NCI-H2227 (cell line): Measurements from ENCODE around the gene MLLT11.
A peak's percentile ranks its signal among the peaks of the same experiment; 100 is the strongest.

Source experiments
- DNase-seq: peaks from one replicate; lab custom pipeline; 2025; ENCODE audit not compliant: unreplicated experiment; lab: John Stamatoyannopoulos, UW

The MLLT11 gene, protein sequence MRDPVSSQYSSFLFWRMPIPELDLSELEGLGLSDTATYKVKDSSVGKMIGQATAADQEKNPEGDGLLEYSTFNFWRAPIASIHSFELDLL

DNA sequence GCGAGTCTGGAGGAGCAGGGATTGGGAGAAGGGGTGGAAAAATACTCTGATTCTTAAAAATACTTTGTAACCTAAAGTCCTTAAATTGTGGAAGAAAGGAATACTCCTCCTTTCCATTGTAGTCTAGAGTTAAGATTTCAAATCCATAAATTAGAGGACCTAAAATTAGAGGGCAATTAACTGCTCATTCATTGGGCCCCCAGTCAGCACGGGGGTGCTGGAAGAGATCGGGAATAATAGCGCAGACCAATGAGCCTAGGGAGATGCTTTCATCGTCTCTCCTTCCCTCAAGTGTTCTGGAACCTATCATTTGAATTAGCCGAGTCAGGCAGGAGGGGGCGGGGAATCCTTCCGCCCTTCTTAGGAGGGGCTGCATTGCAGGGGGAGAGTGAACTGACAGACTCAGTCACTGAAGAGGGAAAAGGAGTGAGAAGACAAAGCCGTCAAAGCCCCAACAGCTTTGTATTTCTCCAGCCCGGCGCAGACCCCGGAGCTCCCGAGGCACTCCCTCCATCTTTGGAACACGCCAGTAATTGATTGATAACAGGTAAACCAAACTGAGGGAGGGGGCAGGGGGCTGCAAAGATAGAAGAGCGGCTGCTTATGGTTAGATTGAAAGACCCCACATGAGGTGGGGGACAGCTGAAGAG, at the start of gene MLLT11:
Gene MLLT11, plus strand, starts transcription at position 391 of the 650 bp plus-strand sequence. CDS start 6,828 bp downstream, outside the sequence.
- peak; percentile 96 for DNase-seq

DNA sequence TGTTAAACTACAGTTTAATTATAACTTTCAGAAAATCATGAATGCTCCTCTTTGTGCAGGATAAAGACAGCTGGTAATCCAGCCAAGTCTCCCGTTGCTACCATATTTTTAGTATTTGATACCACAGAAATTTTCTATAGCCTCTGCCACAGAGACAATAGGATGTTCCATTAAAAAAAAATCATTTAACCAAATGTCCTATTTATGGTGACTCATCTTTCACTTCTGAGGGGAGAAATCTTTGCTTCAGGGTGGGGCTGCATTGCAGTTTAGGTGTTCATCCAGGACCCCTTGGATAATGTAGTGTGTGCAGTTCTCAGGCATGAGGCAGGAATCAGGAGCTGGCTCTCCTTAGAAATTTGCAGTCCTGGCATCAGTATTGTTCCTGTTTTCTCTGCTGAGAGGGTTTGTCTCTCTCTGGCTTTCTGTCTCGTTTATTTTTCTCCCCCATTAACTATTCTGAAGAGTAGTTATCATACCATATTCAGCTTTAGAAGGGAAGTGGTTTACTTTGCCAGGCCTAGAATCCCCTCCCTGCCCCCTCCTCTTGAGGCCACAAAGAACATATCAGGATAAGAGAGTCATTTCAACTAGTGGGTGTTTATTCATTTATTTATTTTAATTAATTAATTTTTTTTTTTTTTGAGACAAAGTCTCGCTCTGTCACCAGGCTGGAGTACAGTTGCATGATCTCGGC, 48.9 kb upstream of the MLLT11 start:
- peak; percentile 46 for DNase-seq

DNA sequence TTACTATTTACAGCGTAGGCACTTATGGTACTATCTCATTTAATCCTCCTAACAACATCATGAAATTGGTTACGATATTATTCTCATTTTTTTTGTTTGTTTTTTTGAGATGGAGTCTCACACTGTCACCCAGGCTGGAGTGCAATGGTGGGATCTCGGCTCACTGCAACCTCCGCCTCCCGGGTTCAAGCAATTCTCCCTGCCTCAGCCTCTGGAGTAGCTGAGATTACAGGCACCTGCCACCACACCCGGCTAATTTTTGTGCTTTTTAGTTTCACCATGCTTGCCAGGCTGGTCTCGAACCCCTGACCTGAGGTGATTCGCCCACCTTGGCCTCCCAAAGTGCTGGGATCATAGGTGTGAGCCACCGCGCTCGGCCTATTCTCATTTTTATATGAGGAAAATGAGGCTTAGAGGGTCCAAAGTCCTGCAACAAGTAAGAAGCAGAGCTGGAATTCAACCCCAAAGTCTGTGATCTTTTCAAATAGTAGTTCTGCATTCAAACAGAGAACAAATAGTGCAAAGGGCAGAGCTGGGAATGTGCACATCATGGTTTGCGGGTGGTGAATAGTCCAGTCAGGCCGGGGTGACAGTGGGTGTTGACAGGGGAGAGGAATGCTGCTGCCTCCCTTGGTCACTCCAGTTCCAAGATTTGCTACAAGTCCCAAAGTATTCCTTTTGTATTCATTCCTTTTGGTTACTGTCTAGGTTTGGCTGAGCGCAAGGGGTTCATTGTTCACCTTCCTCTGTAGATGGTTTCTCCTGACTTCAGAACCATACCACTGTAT, 47.3 kb upstream of the MLLT11 start:
- no peak for DNase-seq

DNA sequence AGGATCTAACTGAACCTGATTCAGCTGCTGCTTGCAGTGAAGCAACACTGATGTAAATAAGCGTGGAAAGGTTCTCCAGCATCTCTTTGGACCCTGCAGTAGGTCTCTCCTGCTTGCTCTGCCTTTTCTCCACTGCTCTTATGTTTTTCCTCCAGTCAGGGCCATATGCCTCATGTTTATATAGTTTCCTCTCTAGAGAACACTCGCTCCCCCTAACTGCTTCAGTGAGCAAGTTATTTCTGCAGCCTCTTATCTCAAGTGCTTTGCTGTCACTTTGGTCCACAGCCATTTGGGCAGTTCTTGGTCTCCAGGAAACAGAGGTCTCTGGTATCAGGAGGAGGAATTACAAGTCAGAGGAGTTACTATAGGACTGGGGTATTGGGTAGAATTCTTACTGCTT, 46.7 kb upstream of the MLLT11 start:
- DNase-seq: peak; percentile 49

DNA sequence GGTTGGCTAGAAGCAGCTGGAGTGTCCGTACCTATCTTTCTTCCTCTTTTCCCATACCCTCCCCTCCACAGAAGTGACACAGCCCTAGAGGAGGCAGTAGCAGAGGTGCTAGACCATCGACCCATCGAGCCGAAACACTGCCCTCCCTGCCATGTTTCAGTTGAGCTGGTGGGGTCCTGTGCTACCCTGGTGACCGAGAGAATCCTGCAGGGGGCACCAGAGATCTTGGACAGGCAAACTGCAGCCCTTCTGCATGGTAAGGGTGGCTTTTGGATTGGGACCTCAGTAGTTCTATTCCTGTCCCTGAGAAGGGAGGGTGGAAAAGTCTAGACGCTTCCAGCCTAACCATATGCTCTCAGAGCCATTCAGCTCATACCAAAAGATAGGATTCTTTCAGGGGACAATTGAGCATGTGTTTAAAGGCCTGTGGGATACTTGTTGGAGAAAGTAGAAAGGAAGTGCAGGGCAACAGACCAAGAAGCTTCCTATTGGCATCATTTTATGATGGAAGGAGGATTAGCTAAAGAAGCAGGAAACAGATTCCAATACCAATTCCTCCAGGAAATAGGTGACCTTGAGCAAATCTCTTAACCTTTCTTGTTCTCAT, 35.6 kb upstream of the MLLT11 start:
- peak; percentile 82 for DNase-seq

DNA sequence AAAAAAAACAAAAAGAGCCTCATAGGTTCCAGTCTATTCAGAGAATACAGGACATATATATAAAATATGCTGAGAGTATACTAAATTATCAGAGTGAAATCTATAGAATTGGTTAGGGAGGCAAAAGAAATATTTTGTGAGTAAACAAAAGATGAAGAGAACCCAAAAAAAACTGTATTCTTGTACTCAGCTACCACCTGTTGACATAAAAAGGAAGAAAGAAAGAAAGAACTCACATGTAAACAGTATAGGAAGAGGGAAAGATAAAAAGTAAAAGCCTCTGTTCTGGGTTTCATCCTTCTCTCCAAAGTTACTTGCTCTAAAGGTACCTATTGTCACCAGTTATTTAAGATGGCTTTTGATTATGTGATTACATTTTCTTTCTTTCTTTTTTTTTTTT, 33.7 kb upstream of the MLLT11 start:
- DNase-seq: no peak

DNA sequence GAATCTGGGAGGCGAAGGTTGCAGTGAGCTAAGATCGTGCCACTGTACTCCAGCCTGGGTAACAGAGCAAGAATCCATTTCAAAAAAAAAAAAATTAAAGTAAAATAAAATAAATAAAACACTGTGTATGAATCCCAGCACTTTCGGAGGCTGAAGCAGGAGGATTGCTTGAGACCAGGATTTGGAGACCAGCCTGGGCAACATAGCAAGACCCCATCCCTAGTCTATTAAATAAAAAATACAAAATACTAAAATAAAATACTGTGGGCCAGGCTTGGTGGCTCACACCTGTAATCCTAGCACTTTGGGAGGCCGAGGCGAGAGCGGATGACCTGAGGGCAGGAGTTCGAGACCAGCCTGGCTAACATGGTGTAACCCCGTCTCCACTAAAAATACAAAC, 28.0 kb upstream of the MLLT11 start:
- DNase-seq: no peak

DNA sequence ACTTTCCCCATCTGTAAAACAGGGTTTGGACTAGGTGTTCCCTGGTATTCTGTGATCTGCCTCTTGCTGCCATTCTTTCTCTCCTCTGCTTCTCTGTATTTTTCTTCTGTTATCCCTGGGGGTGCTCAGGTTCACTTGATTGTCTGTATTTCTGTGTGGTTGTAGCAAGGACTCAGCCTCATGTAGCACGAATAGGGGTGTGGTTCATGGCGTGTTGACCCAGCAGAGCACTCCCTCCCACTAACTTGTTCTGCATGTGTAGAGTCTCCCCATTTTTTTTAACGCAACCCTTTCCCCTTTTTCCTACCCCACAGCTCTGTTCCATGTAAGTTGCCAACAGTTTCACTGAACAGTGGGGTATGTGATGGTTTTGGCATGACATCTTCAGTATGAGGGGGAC, 25.0 kb upstream of the MLLT11 start:
- no peak for DNase-seq

DNA sequence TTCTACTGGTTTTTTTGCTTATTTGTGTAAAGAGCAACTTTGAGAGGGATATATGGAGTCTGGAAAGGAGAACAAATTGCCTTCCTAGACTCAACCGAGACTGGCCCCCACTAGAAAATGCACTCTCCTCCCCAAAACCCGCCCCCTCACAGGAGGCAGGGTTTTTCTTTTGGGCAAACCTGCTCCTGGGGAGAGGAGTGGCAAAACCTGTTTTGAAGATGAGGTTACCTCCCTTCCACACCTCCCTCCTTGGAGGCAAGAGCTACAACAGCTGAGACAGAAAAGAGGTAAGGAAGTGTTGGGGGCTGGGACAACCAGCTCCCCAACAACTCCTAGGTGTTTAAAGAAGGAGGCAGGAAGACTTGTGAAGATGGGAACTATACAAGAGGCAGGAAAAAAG, 23.8 kb upstream of the MLLT11 start, which contains the start of gene BNIPL:
Gene BNIPL, plus strand, starts transcription at position 231 of the 400 bp plus-strand sequence. Its CDS starts 140 bp downstream, at position 371.
- DNase-seq: no peak

DNA sequence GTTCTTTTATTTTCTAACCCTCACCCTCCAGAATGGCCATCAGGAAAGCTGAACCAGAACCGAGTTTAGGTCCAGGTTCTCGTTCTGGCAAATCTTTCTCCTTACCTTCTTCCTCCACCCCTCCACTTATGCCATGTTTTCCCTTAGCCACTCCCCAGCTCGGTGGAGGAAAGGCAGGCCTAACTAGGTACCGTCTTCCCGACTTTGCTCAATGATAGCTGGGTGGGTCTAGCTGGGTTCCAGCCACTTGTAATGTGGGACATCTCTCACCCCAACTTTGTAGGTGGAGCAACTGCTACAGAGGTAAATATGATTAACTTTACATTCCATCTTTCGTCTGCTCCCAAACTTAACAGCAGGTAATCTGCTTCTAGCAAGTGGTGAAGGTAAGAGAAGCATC, 23.2 kb upstream of the MLLT11 start:
- DNase-seq: no peak

DNA sequence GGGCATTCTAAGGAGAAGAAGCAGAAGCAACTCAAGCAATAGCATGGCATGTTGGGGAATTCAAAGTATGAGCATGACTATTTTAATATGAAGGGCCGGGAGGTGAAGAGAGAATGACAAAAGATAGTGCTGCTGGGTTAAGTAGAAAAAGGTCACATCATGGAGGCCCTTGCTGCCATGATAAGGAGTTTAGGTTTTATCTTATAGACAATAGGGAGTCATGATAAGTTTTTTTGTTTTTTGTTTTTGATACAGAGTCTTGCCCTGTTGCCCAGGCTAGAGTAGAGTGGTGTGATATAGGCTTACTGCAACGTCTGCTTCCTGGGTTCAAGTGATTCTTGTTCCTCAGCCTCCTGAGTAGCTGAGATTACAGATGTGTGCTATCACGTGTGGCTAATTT, 20.7 kb upstream of the MLLT11 start:
- no peak for DNase-seq

DNA sequence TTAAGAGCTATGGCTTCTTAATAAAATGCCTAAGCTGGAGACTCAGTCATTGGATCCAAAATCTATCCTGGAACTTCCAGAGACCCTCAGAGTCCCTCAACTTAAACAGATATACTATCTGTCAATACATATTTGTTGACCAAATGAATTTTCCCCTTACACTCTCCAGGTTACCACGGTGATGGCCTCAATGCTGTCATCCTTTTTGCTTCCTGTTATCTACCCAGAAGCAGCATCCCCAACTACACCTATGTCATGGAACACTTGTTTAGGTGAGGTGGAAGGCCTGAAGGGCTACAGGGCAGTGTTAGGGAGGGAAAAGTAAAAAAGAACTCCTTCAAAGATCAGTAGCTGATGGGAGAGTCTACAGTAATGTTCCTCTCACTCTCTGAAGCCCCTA, 17.0 kb upstream of the MLLT11 start:
- no peak for DNase-seq

DNA sequence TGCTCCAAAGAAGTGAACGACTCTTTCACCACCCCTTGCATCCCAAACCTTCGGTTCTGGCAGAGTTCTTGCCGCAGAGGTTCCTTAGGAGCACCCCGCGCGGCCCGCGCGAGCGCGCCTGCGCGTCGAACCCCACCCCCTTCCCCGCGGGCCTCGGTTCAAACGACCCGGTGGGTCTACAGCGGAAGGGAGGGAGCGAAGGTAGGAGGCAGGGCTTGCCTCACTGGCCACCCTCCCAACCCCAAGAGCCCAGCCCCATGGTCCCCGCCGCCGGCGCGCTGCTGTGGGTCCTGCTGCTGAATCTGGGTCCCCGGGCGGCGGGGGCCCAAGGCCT, 12.6 kb upstream of the MLLT11 start, which contains the start of gene C1orf56:
Gene C1orf56, plus strand, starts transcription at position 161 of the 334 bp plus-strand sequence. Its CDS starts 97 bp downstream, at position 258.
- peak; percentile 89 for DNase-seq

DNA sequence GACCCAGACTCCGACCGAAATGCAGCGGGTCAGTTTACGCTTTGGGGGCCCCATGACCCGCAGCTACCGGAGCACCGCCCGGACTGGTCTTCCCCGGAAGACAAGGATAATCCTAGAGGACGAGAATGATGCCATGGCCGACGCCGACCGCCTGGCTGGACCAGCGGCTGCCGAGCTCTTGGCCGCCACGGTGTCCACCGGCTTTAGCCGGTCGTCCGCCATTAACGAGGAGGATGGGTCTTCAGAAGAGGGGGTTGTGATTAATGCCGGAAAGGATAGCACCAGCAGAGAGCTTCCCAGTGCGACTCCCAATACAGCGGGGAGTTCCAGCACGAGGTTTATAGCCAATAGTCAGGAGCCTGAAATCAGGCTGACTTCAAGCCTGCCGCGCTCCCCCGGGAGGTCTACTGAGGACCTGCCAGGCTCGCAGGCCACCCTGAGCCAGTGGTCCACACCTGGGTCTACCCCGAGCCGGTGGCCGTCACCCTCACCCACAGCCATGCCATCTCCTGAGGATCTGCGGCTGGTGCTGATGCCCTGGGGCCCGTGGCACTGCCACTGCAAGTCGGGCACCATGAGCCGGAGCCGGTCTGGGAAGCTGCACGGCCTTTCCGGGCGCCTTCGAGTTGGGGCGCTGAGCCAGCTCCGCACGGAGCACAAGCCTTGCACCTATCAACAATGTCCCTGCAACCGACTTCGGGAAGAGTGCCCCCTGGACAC, 12.1 kb upstream of the MLLT11 start:
- peak; percentile 76 for DNase-seq

DNA sequence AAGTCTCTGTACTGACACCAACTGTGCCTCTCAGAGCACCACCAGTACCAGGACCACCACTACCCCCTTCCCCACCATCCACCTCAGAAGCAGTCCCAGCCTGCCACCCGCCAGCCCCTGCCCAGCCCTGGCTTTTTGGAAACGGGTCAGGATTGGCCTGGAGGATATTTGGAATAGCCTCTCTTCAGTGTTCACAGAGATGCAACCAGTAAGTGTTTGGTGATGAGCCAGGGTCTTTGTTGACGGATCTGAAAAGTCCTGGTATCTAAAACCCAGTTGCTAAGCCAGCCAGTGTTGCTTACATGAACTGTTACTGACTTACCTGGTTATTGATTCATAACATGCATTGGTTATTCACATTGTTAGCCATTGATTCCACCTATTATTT, 11.6 kb upstream of the MLLT11 start:
- DNase-seq: no peak

DNA sequence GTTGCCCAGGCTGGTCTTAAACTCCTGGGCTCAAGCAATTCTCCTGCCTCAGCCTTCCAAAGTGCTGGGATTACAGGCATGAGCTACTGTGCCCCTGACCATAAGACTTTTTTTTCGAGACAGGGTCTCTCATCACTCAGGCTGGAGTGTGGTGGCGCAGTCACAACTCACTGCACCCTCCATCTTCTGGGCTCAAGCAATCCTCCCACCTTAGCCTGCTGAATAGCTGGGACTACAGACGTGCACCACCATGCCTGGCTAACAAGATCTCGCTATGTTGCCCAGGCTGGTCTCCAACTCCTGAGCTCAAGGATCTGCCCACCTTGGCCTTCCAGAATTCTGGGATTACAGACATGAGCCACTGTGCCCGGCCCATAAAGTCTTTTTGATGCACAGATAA, 10.7 kb upstream of the MLLT11 start:
- no peak for DNase-seq

DNA sequence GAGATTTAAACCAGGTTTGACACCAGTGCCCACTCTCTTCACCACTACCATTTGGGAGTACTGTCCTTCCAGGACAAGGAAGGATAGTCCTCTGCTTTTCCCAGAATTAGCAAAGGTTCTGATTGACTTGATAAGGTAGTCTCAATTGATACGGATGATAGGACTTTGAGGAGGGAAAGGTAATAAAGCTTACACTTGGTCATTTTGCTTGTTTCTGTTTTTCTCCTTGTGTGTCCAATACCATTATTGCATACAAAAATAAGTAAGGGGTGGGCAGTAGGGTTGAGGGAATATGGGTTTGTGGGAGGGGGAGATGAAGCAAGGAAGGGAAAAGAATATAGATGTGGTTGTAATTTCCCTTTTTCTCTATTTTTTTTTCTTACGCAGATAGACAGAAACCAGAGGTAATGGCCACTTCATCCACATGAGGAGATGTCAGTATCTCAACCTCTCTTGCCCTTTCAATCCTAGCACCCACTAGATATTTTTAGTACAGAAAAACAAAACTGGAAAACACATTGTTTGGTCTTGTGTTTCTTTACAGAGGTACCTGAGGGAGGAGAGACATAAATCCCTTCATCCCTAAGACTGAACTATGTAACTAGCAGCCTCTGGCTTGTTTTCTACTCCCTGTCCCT, 10.0 kb upstream of the MLLT11 start:
- DNase-seq: no peak

DNA sequence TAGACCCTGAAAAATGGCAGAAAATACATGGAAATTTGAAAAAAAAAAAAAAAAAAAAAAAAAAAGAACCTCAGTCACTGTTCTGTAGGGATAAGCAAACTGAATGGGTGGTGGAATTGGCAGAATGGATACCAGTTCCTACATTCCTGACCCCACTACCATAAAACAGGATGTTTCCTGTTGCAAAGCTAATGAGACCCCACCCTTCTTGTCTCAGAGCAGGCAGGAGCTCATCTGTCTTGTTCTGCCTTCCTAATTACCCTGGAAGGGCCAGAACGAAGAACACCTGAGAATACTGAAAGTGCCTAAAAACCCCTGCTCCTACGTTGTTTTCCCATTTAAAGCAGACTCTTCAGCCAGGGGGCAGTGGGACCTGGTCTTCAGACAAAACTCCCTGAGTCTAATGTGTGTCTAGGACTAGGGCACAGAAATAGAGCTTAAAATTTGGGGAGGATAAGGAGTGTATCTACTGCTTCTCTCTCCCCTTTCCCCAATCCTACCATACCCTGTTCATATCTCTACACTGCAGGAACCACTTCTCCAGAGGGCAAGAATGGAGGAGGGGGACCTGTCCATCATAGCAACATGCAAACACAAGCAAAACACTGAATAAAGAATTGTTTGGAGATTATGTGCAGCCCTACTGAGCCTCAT, 8.7 kb upstream of the MLLT11 start:
- DNase-seq: no peak

DNA sequence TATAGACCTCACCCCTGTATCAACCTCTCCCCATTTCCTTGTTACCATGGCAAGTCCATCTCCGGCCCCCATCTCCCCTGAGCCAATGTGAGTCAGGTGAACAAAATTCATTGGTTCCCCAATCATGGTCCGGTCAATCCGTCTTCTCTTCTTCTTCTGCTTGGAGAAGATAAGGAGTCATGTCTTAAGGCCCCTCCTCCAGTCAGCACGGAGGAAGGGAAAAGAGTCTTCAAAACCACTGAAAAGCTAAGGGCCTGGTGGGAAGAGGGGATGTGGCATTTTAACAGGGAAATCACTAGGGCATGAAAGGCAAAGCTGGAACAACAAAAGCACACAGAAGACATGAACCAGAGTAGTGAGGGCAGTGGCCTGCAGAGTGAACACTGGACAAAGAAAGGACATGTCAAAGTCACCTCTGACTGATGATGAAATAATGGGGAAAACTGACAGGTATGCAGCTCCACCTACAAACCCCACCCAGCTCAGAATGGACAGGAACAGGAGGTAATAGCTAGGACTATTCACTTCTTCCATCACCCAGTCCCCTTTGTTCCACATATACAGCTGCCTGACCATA, 5.1 kb upstream of the MLLT11 start:
- no peak for DNase-seq
